ENCODE data around the gene SPATS2L. TPM values are rescaled to one million over a fixed set of nuclear protein-coding genes. Genes with fewer than 3 reads are reported as not detected.

SPATS2L gene
- total RNA-seq, 1 donor from 2014 or later = 192 TPM

GRCh38 chr2:200266406-200266805 lies 40.1 kb upstream of the SPATS2L start:
- H3K79me2 ChIP-seq (ENCODE audit: insufficient read depth, low read length) = no peaks in the 10 kb centered on the region
- no peak overlapping the region for H3K4me3 ChIP-seq (ENCODE audit: insufficient read depth, low read depth, low read length)
- H3K27me3 ChIP-seq (ENCODE audit: insufficient read depth, low read length) = no peaks in the 10 kb centered on the region
- no peaks in the 10 kb centered on the region for H3K4me1 ChIP-seq (ENCODE audit: insufficient read depth, low read length)
- no peak overlapping the region for H3K9ac ChIP-seq (ENCODE audit: low read length)
- H3K4me2 ChIP-seq (ENCODE audit: low read length) = no peak overlapping the region
- Mint-ChIP-seq H3K36me3 (ENCODE audit: low read depth, unreplicated experiment) (peaks cover 3% of the 10 kb centered on the region), H3K4me3 (ENCODE audit: unreplicated experiment) (no peak overlapping the region), H3K4me1 (ENCODE audit: low read depth, unreplicated experiment) (no peaks in the 10 kb centered on the region), H3K27me3 (ENCODE audit: low read depth, unreplicated experiment) (peaks cover 9% of the 10 kb centered on the region), H3K9me3 (ENCODE audit: unreplicated experiment) (peaks cover 8% of the 10 kb centered on the region), H3K27ac (ENCODE audit: unreplicated experiment) (no peak overlapping the region)
- FAIRE-seq = no peak
- no peaks in the 10 kb centered on the region for H3K9me3 ChIP-seq (ENCODE audit: insufficient read depth, low read depth, low read length)
- H3K36me3 ChIP-seq (ENCODE audit: insufficient read depth, low read length) = no peaks in the 10 kb centered on the region
- DNase-seq (ENCODE audit: low read depth) = no peak
- H4K20me1 ChIP-seq (ENCODE audit: insufficient read depth, low read length) = no peaks in the 10 kb centered on the region
- H2AFZ ChIP-seq (ENCODE audit: low read depth, low read length) = no peak overlapping the region
- no peak overlapping the region for H3K27ac ChIP-seq (ENCODE audit: low read depth, low read length)
- no peak for TF ChIP-seq CTCF (IDR thresholded peaks at IDR 0.05; ENCODE audit: insufficient read depth, low read depth, low read length)
- TF ChIP-seq EZH2 (IDR thresholded peaks at IDR 0.05; ENCODE audit: insufficient read depth, low read length) = no peak

GRCh38 chr2:200267350-200267749 lies 39.1 kb upstream of the SPATS2L start:
- H3K4me3 Mint-ChIP-seq (ENCODE audit: unreplicated experiment) = no peak overlapping the region
- Histone ChIP-seq H2AFZ (ENCODE audit: low read depth, low read length) (no peak overlapping the region), H3K4me2 (ENCODE audit: low read length) (no peak overlapping the region), H3K27ac (ENCODE audit: low read depth, low read length) (no peak overlapping the region), H3K27me3 (ENCODE audit: insufficient read depth, low read length) (no peaks in the 10 kb centered on the region), H3K4me1 (ENCODE audit: insufficient read depth, low read length) (no peaks in the 10 kb centered on the region), H3K79me2 (ENCODE audit: insufficient read depth, low read length) (no peaks in the 10 kb centered on the region), H4K20me1 (ENCODE audit: insufficient read depth, low read length) (no peaks in the 10 kb centered on the region), H3K4me3 (ENCODE audit: insufficient read depth, low read depth, low read length) (no peak overlapping the region), H3K9ac (ENCODE audit: low read length) (no peak overlapping the region), H3K36me3 (ENCODE audit: insufficient read depth, low read length) (no peaks in the 10 kb centered on the region), H3K9me3 (ENCODE audit: insufficient read depth, low read depth, low read length) (no peaks in the 10 kb centered on the region)
- peaks cover 5% of the 10 kb centered on the region for H3K9me3 Mint-ChIP-seq (ENCODE audit: unreplicated experiment)
- no peak for DNase-seq (ENCODE audit: low read depth)
- peaks cover 9% of the 10 kb centered on the region for H3K27me3 Mint-ChIP-seq (ENCODE audit: low read depth, unreplicated experiment)
- FAIRE-seq = no peak
- H3K27ac Mint-ChIP-seq (ENCODE audit: unreplicated experiment) = no peak overlapping the region
- TF ChIP-seq CTCF (IDR thresholded peaks at IDR 0.05; ENCODE audit: insufficient read depth, low read depth, low read length) = no peak
- no peak for TF ChIP-seq EZH2 (IDR thresholded peaks at IDR 0.05; ENCODE audit: insufficient read depth, low read length)
- no peaks in the 10 kb centered on the region for H3K4me1 Mint-ChIP-seq (ENCODE audit: low read depth, unreplicated experiment)
- H3K36me3 Mint-ChIP-seq (ENCODE audit: low read depth, unreplicated experiment) = peaks cover 3% of the 10 kb centered on the region

- no peak for FAIRE-seq
- Mint-ChIP-seq H3K27me3 (ENCODE audit: low read depth, unreplicated experiment) (peaks cover 9% of the 10 kb centered on the region), H3K9me3 (ENCODE audit: unreplicated experiment) (peaks cover 2% of the 10 kb centered on the region), H3K4me1 (ENCODE audit: low read depth, unreplicated experiment) (peaks cover 7% of the 10 kb centered on the region), H3K36me3 (ENCODE audit: low read depth, unreplicated experiment) (peaks cover 3% of the 10 kb centered on the region), H3K4me3 (ENCODE audit: unreplicated experiment) (no peak overlapping the region), H3K27ac (ENCODE audit: unreplicated experiment) (no peak overlapping the region)
- no peaks in the 10 kb centered on the region for H3K36me3 ChIP-seq (ENCODE audit: insufficient read depth, low read length)
- H3K79me2 ChIP-seq (ENCODE audit: insufficient read depth, low read length) = no peaks in the 10 kb centered on the region
- H2AFZ ChIP-seq (ENCODE audit: low read depth, low read length) = no peak overlapping the region
- no peak for DNase-seq (ENCODE audit: low read depth)
- no peaks in the 10 kb centered on the region for H3K4me1 ChIP-seq (ENCODE audit: insufficient read depth, low read length)
- H4K20me1 ChIP-seq (ENCODE audit: insufficient read depth, low read length) = no peaks in the 10 kb centered on the region
- TF ChIP-seq EZH2 (IDR thresholded peaks at IDR 0.05; ENCODE audit: insufficient read depth, low read length) (no peak), CTCF (IDR thresholded peaks at IDR 0.05; ENCODE audit: insufficient read depth, low read depth, low read length) (no peak)
- H3K4me2 ChIP-seq (ENCODE audit: low read length) = no peak overlapping the region
- no peaks in the 10 kb centered on the region for H3K9me3 ChIP-seq (ENCODE audit: insufficient read depth, low read depth, low read length)
- H3K9ac ChIP-seq (ENCODE audit: low read length) = no peak overlapping the region
- H3K27ac ChIP-seq (ENCODE audit: low read depth, low read length) = no peak overlapping the region
- H3K4me3 ChIP-seq (ENCODE audit: insufficient read depth, low read depth, low read length) = no peak overlapping the region
- no peaks in the 10 kb centered on the region for H3K27me3 ChIP-seq (ENCODE audit: insufficient read depth, low read length)
Observed at GRCh38 chr2:200270732-200271131, 35.8 kb upstream of the SPATS2L start.
